ENCODE data around the gene ACP1.

Gene ACP1

DNA sequence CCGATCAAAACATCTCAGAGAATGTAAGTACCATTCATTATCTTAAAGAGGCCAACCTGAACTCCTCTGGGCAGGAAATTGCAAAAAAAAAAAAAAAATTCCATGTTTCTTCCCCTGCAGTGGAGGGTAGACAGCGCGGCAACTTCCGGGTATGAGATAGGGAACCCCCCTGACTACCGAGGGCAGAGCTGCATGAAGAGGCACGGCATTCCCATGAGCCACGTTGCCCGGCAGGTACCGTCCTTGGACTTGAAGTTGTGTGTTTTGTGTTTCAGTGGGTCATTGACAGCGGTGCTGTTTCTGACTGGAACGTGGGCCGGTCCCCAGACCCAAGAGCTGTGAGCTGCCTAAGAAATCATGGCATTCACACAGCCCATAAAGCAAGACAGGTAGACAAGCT lies 7.2 kb downstream of the ACP1 start:
- TF ChIP-seq ZFX (IDR thresholded peaks at IDR 0.05; ENCODE audit: borderline replicate concordance) = no peak
- no peak for TF ChIP-seq CTCF (IDR thresholded peaks at IDR 0.05)
- no peak overlapping the region for H3K27ac ChIP-seq

DNA sequence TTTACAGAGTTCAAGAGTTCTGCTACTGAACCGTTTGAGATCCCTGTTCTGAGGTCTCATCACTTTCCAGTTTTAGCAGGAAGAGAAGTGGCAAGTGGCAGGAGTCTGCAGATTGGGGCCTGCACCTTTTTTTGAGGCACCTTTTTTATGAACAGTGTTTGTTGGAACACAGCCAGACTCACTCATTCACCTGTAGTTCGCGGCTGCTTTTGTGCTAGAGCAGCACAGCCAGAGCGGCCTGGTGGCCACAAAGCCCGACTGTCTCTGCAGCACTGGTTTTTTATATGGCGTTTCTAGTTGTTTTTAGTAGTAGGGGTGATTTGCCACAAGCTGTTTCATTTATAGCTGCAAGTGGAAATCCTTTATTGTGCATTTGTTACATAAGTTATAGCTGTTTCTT lies 8.6 kb downstream of the ACP1 start:
- H3K27ac ChIP-seq = no peak overlapping the region
- TF ChIP-seq CTCF (IDR thresholded peaks at IDR 0.05) = no peak
- no peak for TF ChIP-seq ZFX (IDR thresholded peaks at IDR 0.05; ENCODE audit: borderline replicate concordance)

DNA sequence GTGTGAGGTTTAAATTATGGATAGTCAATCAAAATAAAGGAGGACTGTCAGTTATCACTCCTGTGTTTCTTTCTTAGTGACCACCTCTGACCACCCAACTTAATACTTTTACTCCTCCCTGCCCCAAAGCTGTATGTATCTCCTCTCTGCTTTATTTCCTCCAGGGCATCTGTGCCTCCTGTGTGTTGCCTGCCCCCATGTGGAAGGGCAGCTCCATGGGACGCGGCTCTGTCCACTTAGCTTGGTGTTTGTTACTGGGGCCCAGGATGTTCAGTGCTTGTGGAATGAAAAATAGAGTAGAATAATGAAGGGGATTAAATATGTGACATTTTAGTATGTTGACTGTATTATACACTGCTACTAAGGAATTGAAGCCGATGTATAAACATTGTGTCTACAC lies 9.8 kb downstream of the ACP1 start:
- TF ChIP-seq ZFX (IDR thresholded peaks at IDR 0.05; ENCODE audit: borderline replicate concordance) (no peak), CTCF (IDR thresholded peaks at IDR 0.05) (0 out of 2 replicates have a peak, but pooled peaks have one; percentile 4)
- no peak overlapping the region for H3K27ac ChIP-seq

DNA sequence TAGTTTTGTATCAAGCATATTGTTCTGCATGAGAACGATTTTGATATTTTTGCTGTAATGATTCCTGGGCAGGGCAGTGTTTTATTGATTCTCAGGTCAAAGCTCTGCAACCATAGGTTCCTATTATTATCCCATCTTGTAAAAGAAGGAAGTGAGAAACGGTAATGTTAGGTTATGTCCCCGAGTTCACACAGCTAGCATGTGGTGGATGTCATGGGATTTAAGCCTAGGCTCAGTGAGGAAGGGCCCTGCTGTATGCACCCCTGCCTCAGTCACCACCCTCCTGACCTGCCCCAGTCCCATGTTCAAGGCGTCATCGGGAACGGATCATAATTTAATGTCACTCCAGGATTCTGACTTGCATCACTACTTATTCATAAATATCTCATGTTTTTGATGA lies 10.7 kb downstream of the ACP1 start:
- TF ChIP-seq ZFX (IDR thresholded peaks at IDR 0.05; ENCODE audit: borderline replicate concordance) (no peak), CTCF (IDR thresholded peaks at IDR 0.05) (no peak)
- no peak overlapping the region for H3K27ac ChIP-seq

DNA sequence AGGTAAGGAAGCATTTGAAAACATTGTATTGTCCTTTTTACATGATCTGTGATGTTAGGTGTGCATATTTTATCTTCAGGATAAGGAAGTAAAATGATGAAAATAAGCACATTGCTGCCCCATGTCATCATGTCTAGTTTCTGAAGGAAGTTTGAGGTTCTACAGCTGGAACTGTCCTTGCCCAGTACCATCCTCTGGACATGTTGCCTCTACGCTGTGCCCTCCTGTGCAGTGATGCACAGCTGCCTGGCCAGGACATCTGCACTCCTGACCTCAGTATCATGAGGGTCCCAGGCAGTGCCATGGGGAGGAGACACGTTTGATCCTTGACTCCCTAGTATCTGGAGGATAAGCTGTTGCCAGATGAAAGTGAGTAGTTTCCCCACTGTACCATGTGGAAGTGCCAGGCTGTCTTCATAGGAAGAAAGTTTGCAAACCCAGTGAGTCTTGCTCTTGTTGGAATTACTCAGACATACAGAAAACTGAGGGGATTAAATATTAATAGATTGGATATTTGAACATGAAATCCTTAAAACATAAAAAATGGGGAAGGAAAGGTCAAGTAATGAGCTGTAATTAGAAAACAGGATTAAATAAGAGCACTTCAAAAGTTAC lies 13.7 kb downstream of the ACP1 start:
- H3K27ac ChIP-seq = no peak overlapping the region
- TF ChIP-seq ZFX (IDR thresholded peaks at IDR 0.05; ENCODE audit: borderline replicate concordance) = no peak
- TF ChIP-seq CTCF (IDR thresholded peaks at IDR 0.05) = no peak

DNA sequence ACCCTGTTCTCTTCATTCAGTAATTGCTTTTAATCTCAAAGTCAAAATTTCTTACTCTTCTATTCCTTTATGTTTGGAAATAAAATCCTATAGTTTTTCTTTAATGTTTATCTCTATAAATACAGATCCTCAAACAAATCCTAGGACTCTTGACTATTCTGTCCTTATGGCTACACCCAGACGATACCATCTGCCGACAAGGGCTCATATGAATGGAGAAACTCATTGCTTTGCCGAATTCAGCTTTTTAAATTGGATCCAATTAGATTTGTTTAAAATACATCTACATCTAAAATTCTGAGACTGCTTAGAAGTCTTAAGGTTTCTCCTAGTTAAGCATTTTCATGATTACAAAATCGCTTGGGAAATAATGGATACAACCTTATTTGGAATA lies 14.2 kb downstream of the ACP1 start:
- TF ChIP-seq CTCF (IDR thresholded peaks at IDR 0.05) (no peak), ZFX (IDR thresholded peaks at IDR 0.05; ENCODE audit: borderline replicate concordance) (no peak)
- no peak overlapping the region for H3K27ac ChIP-seq

DNA sequence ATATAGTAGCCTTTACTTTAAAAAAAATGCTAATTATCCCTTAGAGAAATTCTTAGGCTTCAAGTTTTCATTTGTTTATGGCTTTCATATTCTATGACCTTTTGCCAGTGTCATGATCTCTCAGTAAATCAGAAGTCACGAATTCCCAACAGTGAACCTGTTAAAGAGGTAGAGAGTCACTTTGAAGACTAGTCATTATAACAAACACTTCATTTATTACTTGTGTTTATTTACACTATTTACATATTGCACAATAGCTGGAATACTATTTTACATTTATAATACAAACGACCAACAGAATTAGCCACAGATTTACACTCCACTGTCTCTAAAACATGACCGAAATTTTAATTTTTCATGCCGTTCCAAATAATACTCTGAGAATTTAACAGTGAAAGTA lies 14.6 kb downstream of the ACP1 start:
- TF ChIP-seq CTCF (IDR thresholded peaks at IDR 0.05) = no peak
- no peak for TF ChIP-seq ZFX (IDR thresholded peaks at IDR 0.05; ENCODE audit: borderline replicate concordance)
- no peak overlapping the region for H3K27ac ChIP-seq

Data from 22Rv1 (cell line).